ENCODE results near the gene NCOA3.

NCOA3 gene

GRCh38 chr20:47543006-47543431, 41.3 kb downstream of the NCOA3 start:
- FAIRE-seq, result no peak
- no peak for TF ChIP-seq CTCF (IDR thresholded peaks at IDR 0.05; ENCODE audit: insufficient read depth, missing control alignments)
- no peak for DNase-seq (ENCODE audit: insufficient read length, low spot score)

DNA sequence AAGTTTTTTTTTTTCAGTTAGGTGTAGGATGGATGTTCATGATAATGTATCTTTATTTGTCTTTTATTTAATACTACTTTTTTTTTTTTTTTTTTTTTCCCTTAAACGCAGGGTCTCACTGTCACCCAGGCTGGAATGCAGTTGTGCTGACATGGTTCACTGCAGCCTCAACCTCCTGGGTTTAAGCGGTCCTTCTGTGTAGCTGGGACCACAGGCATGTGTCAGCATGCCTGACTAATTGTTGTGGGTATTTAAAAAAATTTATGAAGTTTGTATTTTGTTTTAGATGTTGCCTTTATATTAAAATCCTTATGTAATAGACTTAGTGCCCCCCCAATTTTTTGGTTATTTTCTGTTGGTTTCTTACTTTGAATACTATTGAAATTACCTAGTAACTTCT, 42.6 kb downstream of the NCOA3 start:
- DNase-seq (ENCODE audit: insufficient read length, low spot score) (no peak), FAIRE-seq (no peak)
- TF ChIP-seq CTCF (IDR thresholded peaks at IDR 0.05; ENCODE audit: insufficient read depth, missing control alignments), result no peak

GRCh38 chr20:47544852-47545251, 43.2 kb downstream of the NCOA3 start:
- DNase-seq (ENCODE audit: insufficient read length, low spot score) (no peak), FAIRE-seq (no peak)
- no peak for TF ChIP-seq CTCF (IDR thresholded peaks at IDR 0.05; ENCODE audit: insufficient read depth, missing control alignments)

- TF ChIP-seq CTCF (IDR thresholded peaks at IDR 0.05; ENCODE audit: insufficient read depth, missing control alignments), result no peak
- DNase-seq (ENCODE audit: insufficient read length, low spot score) (no peak), FAIRE-seq (no peak)
These were observed 43.8 kb downstream of the NCOA3 start for GRCh38 chr20:47545499-47545898.

DNA sequence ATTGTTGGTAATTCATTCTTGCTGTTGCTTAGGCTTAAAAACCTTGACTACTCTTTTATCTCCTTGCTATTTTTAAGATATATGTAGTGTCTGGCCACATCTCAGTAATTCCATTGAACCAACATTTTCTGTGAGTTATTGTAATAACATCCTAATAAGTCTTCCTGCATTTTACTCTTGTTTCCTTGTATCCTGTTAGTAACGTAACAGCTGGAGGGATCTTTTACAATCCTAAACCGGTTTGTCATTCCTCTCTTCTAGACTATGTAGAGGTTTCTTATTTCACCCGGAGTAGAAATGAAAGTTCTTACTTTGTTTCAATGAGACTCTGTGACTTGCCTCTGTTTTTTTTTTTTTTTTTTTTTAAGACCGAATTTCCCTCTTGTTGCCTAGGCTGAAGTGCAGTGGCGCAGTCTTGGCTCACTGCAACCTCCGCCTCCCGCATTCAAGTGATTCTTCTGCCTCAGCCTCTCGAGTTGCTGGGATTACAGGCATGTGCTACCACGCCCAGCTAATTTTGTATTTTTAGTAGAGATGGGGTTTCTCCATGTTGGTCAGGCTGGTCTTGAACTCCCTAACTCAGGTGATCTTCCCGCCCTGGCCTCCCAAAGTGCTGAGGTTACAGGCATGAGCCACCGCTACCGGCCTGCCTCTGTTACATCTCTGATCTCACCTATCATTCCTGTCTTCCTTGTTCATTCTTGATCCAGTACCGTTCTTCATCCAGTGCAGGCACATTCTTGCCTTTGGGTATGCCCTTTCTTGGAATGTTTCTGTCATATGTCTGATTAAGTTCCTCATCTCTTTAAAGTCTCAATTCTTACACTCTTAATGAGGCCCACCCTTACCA, 44.7 kb downstream of the NCOA3 start:
- no peak for FAIRE-seq
- DNase-seq (ENCODE audit: insufficient read length, low spot score), result no peak
- no peak for TF ChIP-seq CTCF (IDR thresholded peaks at IDR 0.05; ENCODE audit: insufficient read depth, missing control alignments)

- DNase-seq (ENCODE audit: insufficient read length, low spot score), result no peak
- no peak for TF ChIP-seq CTCF (IDR thresholded peaks at IDR 0.05; ENCODE audit: insufficient read depth, missing control alignments)
- no peak for FAIRE-seq
These were observed 45.3 kb downstream of the NCOA3 start for GRCh38 chr20:47547034-47547387.

DNA sequence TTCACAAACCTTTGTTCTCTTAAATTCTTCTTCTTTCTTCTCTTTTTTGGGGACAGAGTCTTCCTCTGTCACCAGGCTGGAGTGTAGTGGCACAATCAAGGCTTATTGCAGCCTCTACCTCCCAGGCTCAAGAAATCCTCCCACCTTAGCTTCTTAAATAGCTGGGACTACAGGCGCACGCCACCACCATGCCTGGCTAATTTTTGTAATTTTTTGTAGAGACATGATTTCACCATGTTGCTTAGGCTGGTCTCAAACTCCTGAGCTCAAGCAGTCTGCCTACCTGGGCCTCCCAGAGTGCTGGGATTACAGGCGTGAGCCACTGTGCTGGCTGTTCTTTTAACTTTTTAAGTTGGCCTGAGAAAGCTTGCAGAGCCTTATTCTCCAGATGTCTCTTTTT, 48.0 kb downstream of the NCOA3 start:
- DNase-seq (ENCODE audit: insufficient read length, low spot score), result no peak
- TF ChIP-seq CTCF (IDR thresholded peaks at IDR 0.05; ENCODE audit: insufficient read depth, missing control alignments), result no peak
- FAIRE-seq, result no peak
